Measurements from ENCODE around the gene ITGA2.
A peak's percentile ranks its signal among the peaks of the same experiment; 100 is the strongest.
"Not testable (repeated sequence)": the region's sequence is repeated elsewhere in the genome, so short reads cannot be mapped to it uniquely, and the experiment has no call there.

Gene ITGA2

DNA sequence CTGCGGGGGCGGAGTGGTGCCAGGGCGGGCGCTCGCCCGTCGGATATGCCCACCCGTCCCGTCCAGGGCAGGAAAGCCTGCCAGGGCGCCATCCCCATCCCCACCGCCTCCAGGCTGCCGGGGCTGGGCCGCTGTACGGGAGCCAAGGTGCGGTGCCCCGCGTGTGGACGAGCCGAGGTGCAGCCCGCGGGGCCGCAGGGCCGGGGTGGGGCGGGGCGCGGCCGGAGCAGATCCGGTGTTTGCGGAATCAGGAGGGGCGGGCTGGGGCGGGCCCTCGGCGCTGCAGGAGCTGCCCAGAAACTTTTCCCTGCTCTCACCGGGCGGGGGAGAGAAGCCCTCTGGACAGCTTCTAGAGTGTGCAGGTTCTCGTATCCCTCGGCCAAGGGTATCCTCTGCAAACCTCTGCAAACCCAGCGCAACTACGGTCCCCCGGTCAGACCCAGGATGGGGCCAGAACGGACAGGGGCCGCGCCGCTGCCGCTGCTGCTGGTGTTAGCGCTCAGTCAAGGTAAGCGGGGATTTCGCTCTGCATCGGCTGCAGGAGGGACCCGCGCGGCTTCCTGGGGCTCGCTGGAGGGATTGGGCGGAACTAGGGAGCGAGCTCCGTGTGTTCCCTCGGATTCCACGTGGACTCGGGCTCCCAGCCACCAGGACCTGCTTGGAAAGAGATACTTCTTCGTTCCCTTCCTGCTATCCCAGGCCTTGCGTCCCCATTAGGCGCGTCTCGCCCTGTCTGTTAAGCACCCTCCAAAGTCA, at the start of gene ITGA2:
TSS of gene ITGA2 (plus strand) at position 328 of the 756 bp plus-strand sequence. CDS start at position 445, 117 bp downstream.
- peak; percentile 70 for DNase-seq
- in situ Hi-C loops (cut with HindIII; ENCODE audit: low pct_ligation_motif_present, low pct_unique_long_range_greater_than_20kb, low sequenced_read_pairs) = no loop called here

- DNase-seq = no peak
- in situ Hi-C loops (cut with HindIII; ENCODE audit: low pct_ligation_motif_present, low pct_unique_long_range_greater_than_20kb, low sequenced_read_pairs) = no loop called here
These were observed 45.9 kb upstream of the ITGA2 start for GRCh38 chr5:52943285-52943684.

- in situ Hi-C loops (cut with HindIII; ENCODE audit: low pct_ligation_motif_present, low pct_unique_long_range_greater_than_20kb, low sequenced_read_pairs) = no loop called here
These were observed 45.3 kb upstream of the ITGA2 start for GRCh38 chr5:52943808-52944207.

GRCh38 chr5:52945040-52945439, 44.1 kb upstream of the ITGA2 start:
- DNase-seq = no peak
- in situ Hi-C loops (cut with HindIII; ENCODE audit: low pct_ligation_motif_present, low pct_unique_long_range_greater_than_20kb, low sequenced_read_pairs) = no loop called here

More at GRCh38 chr5:52943808-52944207, 45.3 kb upstream of the ITGA2 start:
- DNase-seq = no peak

DNA sequence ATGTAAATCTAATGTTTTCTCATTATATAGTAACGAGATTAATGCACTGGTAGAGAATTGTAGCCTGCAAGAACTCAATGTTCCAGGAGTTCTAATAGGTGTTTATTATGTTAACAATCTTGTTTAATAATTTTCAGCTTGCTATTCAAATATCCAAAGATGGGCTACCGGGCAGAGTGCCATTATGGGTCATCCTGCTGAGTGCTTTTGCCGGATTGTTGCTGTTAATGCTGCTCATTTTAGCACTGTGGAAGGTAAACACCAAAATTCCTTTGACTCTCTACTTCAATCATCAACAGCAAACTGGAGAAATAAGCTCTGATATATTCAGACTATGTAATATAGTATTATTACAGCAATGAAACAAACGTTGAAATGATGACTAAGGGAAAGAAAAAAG, 41.9 kb upstream of the ITGA2 start:
- DNase-seq = no peak
- in situ Hi-C loops (cut with HindIII; ENCODE audit: low pct_ligation_motif_present, low pct_unique_long_range_greater_than_20kb, low sequenced_read_pairs) = no loop called here

GRCh38 chr5:52947851-52948250, 41.3 kb upstream of the ITGA2 start:
- in situ Hi-C loops (cut with HindIII; ENCODE audit: low pct_ligation_motif_present, low pct_unique_long_range_greater_than_20kb, low sequenced_read_pairs) = no loop called here
- DNase-seq = no peak

- in situ Hi-C loops (cut with HindIII; ENCODE audit: low pct_ligation_motif_present, low pct_unique_long_range_greater_than_20kb, low sequenced_read_pairs) = no loop called here
- DNase-seq = peak; percentile 82
These were observed 40.6 kb upstream of the ITGA2 start for GRCh38 chr5:52948418-52949076.

DNA sequence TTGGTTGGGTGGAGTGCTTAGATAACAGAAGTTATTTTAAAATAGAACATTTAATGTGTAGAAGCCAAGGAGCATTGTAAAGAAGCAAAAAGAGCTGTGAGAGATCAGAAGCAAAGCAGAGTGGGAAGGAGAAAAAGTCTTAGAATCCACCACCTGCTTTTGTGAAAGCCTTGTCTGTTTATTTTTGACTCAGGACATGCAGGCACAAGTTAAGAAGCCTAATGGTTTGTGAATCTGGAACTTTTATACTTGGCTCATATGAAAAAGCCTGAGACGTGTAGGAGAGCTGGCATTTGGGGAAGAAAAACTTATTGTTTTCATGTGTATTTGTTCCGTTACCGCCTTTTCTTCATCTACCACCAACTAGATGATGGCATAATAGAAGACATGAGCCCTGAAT, 38.5 kb upstream of the ITGA2 start:
- no peak for DNase-seq
- in situ Hi-C loops (cut with HindIII; ENCODE audit: low pct_ligation_motif_present, low pct_unique_long_range_greater_than_20kb, low sequenced_read_pairs) = no loop called here

GRCh38 chr5:52952483-52952882, 36.7 kb upstream of the ITGA2 start:
- in situ Hi-C loops (cut with HindIII; ENCODE audit: low pct_ligation_motif_present, low pct_unique_long_range_greater_than_20kb, low sequenced_read_pairs) = no loop called here
- DNase-seq = no peak

- in situ Hi-C loops (cut with HindIII; ENCODE audit: low pct_ligation_motif_present, low pct_unique_long_range_greater_than_20kb, low sequenced_read_pairs) = no loop called here
- DNase-seq = no peak
These were observed 33.1 kb upstream of the ITGA2 start for GRCh38 chr5:52956014-52956413.

GRCh38 chr5:52956915-52957747, 32.0 kb upstream of the ITGA2 start:
- in situ Hi-C loops (cut with HindIII; ENCODE audit: low pct_ligation_motif_present, low pct_unique_long_range_greater_than_20kb, low sequenced_read_pairs) = no loop called here

GRCh38 chr5:52961274-52961681, 27.9 kb upstream of the ITGA2 start:
- no peak for DNase-seq
- in situ Hi-C loops (cut with HindIII; ENCODE audit: low pct_ligation_motif_present, low pct_unique_long_range_greater_than_20kb, low sequenced_read_pairs) = no loop called here

More at GRCh38 chr5:52956915-52957747, 32.0 kb upstream of the ITGA2 start:
- DNase-seq = no peak

GRCh38 chr5:52963636-52964035, 25.5 kb upstream of the ITGA2 start:
- in situ Hi-C loops (cut with HindIII; ENCODE audit: low pct_ligation_motif_present, low pct_unique_long_range_greater_than_20kb, low sequenced_read_pairs) = no loop called here
- DNase-seq = no peak

GRCh38 chr5:52964138-52964537, 25.0 kb upstream of the ITGA2 start:
- DNase-seq = no peak
- in situ Hi-C loops (cut with HindIII; ENCODE audit: low pct_ligation_motif_present, low pct_unique_long_range_greater_than_20kb, low sequenced_read_pairs) = no loop called here

- DNase-seq; in situ Hi-C loops (cut with HindIII; ENCODE audit: low pct_ligation_motif_present, low pct_unique_long_range_greater_than_20kb, low sequenced_read_pairs): not testable (repeated sequence)
These were observed 13.0 kb upstream of the ITGA2 start for GRCh38 chr5:52976157-52976556.

GRCh38 chr5:52977264-52977897, 11.8 kb upstream of the ITGA2 start:
- in situ Hi-C loops (cut with HindIII; ENCODE audit: low pct_ligation_motif_present, low pct_unique_long_range_greater_than_20kb, low sequenced_read_pairs) = no loop called here
- DNase-seq = no peak

DNA sequence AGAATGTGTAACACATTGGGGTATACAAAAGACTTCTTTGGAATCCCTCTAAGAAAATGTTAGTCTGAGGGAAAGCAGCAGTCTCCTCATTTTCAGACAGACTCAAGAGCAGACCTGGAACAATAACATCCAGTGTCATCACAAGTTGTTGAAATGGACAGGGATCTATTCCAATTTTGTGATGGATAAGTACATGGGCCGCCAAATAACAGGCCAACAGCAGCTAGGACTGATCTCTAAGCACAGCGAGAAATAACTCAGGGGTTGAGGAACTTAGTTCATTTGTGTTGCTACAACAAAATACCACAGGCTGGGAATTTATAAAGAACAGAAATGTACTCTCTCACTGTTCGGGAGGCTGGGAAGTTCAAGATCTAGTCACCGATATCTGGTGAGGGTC, 7.6 kb upstream of the ITGA2 start:
- no peak for DNase-seq
- in situ Hi-C loops (cut with HindIII; ENCODE audit: low pct_ligation_motif_present, low pct_unique_long_range_greater_than_20kb, low sequenced_read_pairs) = no loop called here

- in situ Hi-C loops (cut with HindIII; ENCODE audit: low pct_ligation_motif_present, low pct_unique_long_range_greater_than_20kb, low sequenced_read_pairs) = no loop called here
- DNase-seq = no peak
These were observed 5.2 kb upstream of the ITGA2 start for GRCh38 chr5:52983731-52984636.

All from ACHN (cell line).